Measurements from ENCODE around the gene WEE1.
A peak's percentile ranks its signal among the peaks of the same experiment; 100 is the strongest.
"Not testable (repeated sequence)": the region's sequence is repeated elsewhere in the genome, so short reads cannot be mapped to it uniquely, and the experiment has no call there.

WEE1 gene

GRCh38 chr11:9573052-9573774, at the start of gene WEE1:
Gene WEE1, plus strand, starts transcription at chr11:9573670. Its CDS starts 264 bp downstream, at chr11:9573934.
- DNase-seq (ENCODE audit: low read depth): peak; percentile 97

- no peak for DNase-seq (ENCODE audit: low read depth)
Observed at GRCh38 chr11:9524001-9524400, 49.5 kb upstream of the WEE1 start.

GRCh38 chr11:9525116-9525515, 48.4 kb upstream of the WEE1 start:
- DNase-seq (ENCODE audit: low read depth): no peak

GRCh38 chr11:9527481-9528135, 45.9 kb upstream of the WEE1 start:
- DNase-seq (ENCODE audit: low read depth): no peak

- DNase-seq (ENCODE audit: low read depth): no peak
Observed at GRCh38 chr11:9528136-9528501, 45.4 kb upstream of the WEE1 start.

- no peak for DNase-seq (ENCODE audit: low read depth)
Observed at GRCh38 chr11:9528573-9529333, 44.7 kb upstream of the WEE1 start.

- DNase-seq (ENCODE audit: low read depth): no peak
Observed at GRCh38 chr11:9529334-9529650, 44.2 kb upstream of the WEE1 start.

GRCh38 chr11:9530020-9530621, 43.3 kb upstream of the WEE1 start:
- no peak for DNase-seq (ENCODE audit: low read depth)

- no peak for DNase-seq (ENCODE audit: low read depth)
Observed at GRCh38 chr11:9530901-9531625, 42.4 kb upstream of the WEE1 start.

GRCh38 chr11:9533058-9533457, 40.4 kb upstream of the WEE1 start:
- DNase-seq (ENCODE audit: low read depth): no peak

GRCh38 chr11:9533736-9534473, 39.6 kb upstream of the WEE1 start:
- DNase-seq (ENCODE audit: low read depth): no peak

- DNase-seq (ENCODE audit: low read depth): peak; percentile 67
Observed at GRCh38 chr11:9535189-9535781, 38.2 kb upstream of the WEE1 start.

GRCh38 chr11:9538548-9538947, 34.9 kb upstream of the WEE1 start:
- no peak for DNase-seq (ENCODE audit: low read depth)

GRCh38 chr11:9549216-9549615, 24.3 kb upstream of the WEE1 start:
- not testable (repeated sequence) for DNase-seq (ENCODE audit: low read depth)

GRCh38 chr11:9550191-9550628, 23.3 kb upstream of the WEE1 start:
- no peak for DNase-seq (ENCODE audit: low read depth)

- no peak for DNase-seq (ENCODE audit: low read depth)
Observed at GRCh38 chr11:9561279-9561982, 12.0 kb upstream of the WEE1 start.

- no peak for DNase-seq (ENCODE audit: low read depth)
Observed at GRCh38 chr11:9562716-9563115, 10.8 kb upstream of the WEE1 start.

- no peak for DNase-seq (ENCODE audit: low read depth)
Observed at GRCh38 chr11:9563196-9563730, 10.2 kb upstream of the WEE1 start.

GRCh38 chr11:9565822-9566560, 7.5 kb upstream of the WEE1 start:
- DNase-seq (ENCODE audit: low read depth): no peak
